ENCODE data around the gene MSRB2.

MSRB2 gene

DNA sequence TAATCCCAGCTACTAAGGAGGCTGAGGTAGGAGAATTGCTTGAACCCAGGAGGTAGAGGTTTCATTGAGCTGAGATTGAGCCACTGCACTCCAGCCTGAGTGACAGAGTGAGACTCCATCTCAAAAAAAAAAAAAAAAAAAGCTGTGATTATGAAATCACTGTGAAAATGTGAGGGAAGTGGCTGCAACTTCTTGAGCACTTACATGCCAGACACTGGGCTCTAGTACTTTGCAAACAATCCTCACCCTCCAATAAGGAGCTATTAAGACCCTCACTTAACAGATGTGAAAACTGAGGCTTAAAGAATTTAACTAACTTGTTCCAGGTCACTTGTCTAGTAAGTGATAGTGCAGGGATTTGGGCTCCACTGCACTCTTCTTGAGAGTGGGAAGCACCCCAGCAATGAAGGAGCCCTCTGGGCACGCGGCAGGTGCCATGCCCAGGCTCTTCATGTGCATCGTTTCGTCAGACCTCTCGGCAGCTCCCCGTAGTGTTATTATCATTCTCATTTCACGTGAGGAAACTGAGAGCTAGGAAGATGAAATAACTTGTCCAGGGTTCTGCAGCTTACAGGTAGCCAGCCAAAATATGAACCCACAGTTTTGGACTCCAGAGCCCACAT, 19.0 kb downstream of the MSRB2 start:
- DNase-seq: no peak

DNA sequence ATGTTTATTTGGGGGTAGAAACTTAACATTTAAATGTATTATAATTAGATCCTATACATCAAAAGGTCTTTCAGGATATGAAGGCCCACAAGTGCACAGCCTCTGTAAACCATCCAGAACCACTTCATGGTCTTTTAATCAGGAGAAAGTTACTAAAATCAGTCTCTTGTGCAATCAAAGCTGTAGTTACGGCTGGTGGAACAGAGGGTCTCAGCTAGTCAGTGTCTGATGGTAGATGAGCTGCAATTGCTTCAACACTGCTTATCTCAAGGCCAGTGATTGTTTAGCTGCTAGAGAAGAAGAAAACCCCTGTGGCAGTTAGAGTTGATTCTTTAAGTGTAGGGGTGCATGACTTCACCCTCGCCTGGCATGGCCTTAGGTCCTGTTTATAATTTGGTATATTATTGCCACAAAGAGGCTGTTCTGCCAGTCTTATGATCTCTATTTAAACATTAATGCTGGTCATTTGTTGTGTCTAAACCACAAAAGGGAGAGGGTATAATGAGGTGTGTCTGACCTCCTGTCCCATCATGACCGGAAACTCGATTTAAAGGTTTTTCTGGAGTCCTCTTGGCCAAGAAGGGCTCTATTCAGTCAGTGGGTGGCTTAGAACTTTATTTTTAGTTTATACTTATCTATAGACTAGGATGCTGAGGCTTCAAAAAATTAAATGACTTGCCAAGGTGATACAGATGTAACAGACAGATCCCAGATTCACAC, 21.3 kb downstream of the MSRB2 start:
- no peak for DNase-seq

DNA sequence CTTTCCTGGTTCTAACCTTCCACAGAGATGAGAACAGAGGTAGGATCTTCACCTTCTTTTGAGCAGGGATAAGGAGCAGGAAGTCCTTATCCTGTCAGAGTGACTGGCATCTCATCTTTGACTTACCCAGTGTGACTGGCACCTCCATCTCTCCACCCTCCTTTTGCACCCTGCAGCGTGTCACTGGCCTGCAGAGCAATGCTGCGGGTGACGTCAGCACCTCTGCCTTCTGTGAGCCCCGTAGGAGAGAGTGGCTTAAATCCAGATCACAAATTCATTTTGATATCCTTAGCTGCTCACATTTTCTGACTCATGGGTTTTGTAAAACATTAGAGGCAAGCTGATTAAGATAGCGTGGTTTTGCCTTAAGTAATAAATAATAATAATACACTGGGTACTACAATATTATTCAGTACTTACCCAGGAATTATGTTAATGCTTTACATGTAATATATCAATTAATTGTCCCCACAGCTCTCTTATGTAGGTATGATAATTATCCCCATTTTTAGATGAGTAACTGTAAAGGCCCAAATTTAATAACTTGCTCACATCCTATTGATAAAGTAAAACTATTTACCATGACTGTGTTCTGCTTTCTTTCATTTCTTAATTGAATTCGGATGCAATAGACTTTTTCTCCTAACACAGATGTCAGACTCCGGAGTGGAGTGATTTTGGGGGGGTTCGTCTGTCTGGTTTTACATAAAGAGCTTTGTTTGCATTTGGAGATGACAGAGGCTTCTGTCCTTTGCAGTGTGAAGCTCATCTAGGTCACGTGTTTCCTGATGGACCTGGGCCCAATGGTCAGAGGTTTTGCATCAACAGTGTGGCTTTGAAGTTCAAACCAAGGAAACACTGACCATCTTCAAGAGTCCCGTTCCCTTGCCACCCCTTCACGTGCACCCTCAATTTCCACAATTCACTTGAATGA, 24.9 kb downstream of the MSRB2 start:
- no peak for DNase-seq

DNA sequence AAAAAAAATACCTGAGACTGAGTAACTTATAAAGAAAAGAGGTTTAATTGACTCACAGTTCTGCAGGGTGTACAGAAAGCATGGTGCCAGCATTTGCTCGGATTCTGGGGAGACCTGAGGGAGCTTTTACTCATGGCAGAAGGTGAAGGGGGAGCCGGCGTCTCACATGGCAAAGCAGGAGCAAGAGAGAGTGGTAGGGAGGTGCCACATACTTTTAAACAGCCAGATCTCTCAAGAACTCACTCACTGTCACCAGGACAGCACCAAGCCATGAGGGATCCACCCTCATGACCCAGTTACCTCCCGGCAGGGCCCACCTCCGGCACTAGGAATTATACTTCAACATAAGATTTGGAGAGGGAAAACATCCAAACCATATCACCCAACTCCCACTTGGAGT, 25.8 kb downstream of the MSRB2 start:
- no peak for DNase-seq

DNA sequence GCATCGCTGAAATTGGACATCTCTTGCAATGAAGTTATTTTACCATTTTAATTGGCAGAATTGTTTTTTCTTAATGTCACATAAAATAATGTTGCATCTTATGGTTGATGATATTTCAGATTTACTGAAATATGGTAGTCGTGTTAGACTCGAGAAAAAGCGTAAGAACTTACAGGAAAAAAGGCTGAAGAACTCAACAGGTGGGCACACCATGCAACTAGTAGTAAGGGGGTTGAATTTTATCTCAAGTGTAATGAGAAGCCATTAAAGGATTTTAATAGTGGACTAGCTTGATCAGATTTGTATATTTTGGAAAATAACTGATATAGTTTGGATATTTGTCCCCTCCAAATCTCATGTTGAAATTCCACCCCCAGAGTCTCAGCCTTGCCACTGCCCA, 41.1 kb downstream of the MSRB2 start:
- no peak for DNase-seq

DNA sequence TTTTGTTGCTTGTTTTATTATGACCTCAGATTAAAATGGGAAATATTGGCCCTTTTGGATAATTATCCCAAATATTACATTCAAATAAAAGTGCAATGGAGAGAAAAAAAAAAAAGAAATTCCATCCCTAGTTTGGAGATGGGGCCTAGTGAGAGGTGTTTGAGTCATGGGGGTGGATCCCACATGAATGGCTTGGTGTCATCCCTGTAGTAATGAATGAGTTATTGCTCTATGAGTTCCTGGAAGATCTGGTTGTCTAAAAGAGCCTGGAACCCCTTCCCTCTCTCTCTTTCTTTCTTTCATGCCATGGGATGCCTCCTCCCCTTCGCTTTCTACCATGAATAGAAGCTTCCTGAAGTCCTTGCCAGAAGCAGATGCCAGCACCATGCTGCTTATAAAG, 44.3 kb downstream of the MSRB2 start:
- DNase-seq: no peak

DNA sequence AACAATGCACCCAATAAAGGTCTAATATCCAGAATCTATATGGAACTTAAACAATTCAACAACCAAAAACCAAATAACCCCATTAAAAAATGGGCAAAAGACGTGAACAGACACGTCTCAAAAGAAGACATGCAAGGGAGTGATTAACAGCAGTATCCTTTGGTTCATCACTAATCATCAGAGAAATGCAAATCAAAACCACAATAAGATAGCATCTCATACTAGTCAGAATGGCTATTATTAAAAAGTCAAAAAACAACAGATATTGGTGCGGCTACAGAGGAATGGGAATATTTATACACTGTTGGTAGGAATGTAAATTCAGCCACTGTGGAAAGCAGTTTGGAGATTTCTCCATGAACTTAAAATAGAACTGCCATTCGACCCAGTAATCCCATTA, 46.6 kb downstream of the MSRB2 start:
- DNase-seq: no peak

DNA sequence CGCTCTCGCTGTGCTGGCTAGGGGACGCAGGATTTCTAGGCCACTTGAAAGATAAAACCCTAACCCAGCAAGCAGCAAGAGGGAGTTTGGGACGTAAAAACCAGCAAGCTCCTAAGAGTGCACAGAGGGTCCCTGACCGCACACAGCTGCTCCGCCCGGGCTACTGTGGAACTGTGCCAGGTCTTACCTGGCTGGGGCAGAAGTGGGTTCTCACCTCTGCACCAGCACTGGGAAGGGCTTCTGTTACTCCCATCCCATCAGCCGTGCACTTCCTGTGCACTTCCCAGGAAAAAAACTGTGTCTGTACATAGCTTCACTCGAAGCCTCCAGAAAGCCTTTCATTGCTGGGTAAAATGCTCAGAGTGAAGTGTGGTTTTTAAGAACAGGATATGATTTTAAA, 50.9 kb downstream of the MSRB2 start:
- no peak for DNase-seq

DNA sequence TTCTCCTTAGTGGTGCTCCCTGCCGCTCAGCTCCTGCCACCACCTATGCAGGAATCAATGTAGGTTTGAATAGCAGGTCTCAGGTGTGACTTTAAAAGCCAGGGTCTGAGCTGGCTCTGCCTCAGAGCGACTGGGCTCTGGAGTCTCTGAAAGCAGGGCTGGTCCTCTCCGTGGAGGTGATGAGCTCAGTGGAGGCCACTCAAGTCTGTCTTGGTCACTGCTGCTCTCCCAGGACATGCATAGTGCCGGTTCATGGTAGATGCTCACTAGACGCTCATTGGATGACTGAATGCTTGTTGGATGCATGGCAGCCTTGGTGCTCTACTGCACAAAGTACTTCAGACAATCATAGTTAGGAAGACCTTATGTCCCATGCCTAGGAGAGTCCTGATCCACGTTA, 51.7 kb downstream of the MSRB2 start:
- DNase-seq: no peak

DNA sequence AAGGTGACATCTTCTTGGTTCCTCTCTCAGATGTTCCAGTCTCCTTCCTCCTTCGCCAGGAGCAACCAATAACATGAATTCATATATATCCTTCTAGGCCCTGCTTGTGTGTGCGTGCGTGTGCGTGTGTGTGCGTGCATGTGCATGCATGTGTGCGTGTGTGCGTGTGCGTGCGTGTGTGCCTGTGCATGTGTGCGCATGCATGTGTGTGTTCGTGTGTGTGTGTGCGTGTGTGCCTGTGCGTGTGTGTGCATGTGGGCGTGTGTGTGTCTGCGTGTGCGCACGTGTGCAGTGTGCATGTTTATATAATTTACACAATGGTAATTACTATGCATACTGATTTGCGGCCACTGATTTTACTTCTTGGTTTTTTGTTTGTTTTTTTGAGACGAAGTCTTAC, 52.8 kb downstream of the MSRB2 start:
- no peak for DNase-seq

DNA sequence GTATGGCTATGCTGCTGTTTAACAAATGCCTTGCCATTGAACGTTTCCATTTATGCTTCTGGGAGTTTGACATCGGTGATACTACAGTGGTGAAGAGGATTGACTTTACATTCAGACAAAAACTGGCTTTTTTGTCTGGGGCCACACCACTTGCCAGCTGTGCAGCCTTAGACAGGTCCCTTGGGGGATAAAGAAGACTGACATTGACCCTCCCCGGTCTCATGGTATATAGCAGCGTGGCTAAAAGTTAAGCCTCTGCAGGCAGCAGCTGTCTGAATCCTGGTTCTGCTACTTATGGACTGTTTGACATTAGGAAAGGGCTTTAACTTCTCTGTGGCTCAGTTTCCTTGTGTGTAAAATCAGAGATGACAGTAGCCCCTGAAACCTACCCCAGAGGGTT, 54.7 kb downstream of the MSRB2 start:
- DNase-seq: no peak

DNA sequence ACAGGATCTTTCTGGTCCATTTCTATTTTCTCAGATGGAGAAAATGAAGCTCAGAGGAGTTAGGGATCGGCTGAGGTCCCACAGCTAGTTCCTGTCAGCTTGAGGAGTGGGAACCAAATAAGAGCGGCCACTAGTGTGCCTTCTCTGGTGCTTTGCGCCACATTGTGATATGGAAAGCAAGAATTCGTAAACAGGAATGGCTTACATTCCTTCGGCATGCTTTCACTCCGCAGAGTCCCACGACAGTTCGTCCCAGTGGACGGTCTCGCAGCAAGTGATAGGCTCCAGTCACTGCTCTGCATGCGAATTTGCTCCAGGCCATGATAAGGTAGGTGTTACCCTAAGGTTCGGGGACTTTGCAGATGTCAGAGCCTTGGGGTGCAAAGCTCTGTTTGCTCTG, 55.2 kb downstream of the MSRB2 start:
- no peak for DNase-seq

DNA sequence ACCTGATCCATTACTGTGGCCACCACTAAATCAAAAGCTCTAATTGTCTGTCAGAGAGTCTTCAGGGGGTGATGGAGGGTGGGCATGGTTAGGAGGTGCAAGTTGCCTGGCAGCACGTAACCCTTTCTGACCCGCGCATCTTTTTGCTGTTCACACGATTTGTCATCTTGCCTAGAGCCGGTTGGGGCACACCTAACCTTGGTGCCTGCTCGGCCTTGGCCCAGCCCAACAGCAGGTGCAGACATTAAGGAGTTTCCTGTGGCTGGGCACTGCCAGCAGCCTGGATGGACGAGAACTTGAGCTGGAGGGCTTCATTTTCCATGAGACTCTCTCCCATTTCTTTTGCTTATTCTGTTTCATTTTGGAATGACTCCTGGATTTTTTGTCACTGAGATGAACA, 55.7 kb downstream of the MSRB2 start:
- DNase-seq: no peak

DNA sequence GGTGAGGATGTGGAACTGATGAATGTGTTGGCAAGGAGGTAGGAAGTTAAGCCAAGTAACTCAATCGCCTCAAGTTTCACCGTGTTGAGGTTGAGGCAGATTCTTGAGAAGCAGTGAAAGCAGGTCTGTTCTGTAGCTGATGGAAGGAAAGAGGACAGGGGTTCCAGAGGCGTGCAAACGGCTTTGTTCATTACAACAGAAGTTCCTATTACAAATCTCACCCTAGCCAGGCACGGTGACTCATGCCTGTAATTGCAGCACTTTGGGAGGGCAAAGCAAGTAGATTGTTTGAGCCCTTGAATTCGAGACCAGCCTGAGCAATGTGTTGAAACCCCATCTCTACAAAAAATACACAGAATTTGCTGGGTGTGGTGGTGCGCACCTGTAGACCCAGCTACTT, 59.8 kb downstream of the MSRB2 start:
- DNase-seq: no peak

DNA sequence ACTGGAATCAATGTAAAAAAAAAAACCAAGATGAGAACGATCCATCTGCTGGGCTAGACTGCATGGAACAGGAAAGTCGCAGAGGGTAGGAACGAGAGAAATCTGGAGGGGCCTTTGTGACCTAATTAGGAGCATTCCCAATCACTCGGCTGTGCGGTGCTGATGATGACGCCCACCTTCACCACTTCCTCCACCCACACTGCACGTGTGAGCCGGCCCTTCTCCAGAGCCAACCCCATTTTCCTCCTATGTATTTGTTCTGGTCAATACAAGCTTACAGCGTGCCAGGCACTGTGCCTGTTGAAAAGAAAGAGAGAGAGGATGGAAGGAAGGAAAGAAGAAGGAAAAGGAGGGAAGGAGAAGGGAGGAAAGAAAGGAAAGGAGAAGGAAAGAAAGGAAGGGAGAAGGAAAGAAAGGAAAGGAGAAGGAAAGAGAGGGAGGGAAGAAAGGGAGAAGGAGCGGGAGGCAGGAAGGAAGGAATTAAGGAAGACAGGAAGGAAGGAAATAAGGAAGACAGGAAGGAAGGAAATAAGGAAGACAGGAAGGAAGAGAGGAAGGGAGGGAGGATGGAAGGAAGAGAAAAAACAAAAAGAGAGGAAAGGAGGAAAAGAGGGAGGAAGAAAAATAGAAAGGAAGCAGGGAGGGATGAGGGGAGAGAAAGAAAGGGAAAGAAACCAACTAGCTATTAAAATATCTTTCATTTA, 61.2 kb downstream of the MSRB2 start:
- DNase-seq: no peak

DNA sequence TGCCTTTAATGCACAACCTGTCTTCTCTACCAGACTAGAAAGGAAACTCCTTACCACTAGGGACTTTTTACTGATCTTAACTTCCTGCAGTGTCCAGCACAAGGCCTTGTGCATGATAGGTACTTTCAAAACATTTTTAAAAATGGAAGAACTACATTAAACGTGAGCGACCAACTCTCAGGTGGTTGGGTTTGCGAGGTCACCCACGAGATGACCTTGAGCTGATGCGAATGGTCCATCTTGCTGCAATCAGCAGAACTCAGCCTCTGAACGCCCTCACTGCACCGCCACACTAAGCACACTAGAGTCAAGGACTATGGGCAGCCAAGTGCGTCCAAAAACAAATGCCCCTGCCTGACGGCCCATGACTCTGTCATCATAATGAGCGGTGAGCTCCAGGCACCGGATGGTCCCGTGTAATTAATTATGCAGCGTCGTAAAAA, 61.9 kb downstream of the MSRB2 start:
- DNase-seq: no peak

DNA sequence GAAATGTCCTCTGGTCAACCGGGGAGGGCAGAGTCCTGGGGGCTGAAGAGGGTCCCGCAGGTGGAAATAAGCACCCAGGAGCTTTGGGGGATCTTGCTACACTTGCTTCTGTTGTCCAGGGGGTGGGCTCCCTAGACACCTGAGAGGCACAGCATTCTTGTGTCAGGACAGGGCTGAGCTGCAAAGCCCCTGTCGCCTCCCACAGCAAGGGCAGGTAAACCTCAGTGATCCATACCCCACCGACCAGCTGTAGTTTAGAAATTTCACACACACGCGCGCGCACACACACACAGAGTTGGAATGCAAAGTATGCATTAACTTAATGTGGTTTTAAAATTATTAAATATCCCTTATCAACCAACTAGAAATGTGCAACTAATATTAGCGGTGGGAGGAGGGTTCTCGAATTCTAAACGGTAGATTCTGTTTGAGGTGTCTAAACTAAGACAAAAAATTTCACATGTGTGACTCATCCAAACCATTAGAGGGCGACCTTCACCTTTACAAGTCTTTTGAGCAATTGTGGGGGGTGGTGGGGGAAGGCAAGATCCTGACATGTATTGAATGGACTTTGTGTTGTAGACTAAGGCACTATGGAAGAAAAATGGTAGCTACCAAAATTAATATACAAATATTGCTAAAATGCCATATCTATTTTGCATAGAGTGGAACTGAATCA, 62.5 kb downstream of the MSRB2 start:
- DNase-seq: peak; percentile 4

DNA sequence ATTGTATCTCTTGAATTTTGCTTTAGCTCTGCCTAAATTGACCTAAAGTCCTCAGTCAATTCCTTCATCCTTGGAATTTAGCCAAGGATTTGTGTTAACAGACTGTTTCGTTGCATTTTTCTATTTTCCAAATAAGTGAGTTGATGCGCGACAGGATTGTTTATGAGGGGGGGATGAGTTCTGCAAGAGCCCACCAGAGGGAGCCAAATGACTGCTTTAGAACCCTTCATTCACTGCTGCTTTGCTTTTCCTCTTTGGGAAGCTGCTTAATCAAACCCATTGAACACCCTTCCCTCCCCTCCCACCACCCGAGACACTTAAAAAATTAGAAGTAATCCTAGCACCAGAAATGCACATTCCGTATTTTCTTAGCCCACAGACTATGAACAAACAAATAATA, 63.0 kb downstream of the MSRB2 start:
- peak; percentile 54 for DNase-seq

DNA sequence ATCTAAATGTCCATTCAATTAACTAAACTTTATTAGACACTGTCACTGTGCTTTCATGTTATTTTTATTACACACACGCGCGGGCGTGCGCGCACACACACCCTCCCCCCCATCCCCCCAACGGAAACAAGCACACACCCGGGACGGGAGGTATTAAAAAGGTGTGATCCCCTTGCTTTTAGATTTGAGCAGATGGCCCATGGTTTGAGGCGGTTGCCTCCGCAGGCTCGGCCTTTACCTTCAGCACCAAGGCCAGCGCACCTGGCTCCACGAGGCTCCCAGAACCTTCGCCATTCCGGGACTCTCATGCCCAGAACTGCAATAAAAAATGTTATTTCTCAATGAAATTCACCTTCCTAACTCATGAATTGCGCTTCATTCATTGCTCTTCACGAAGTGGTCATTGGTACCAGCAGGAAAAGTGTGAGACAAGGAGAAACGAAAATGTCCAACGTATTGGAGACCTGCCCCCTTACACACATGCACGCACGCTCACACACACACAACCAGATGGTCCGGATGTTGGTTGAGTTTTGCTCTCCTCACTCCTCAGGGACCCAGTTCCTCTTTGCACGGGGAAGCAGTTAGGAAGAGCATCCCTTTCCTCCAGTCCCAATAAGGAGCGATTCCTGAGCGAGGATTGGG, 76.0 kb downstream of the MSRB2 start:
- no peak for DNase-seq
